Effector memory CD4-positive, alpha-beta T cell (primary cell): ENCODE measurements around the gene COPG2.

Source experiments
- DNase-seq, 3 donors: peaks; one replicate each; pipeline ENCODE4 v3.0.0-alpha.2; 2020
- H3K27ac ChIP-seq: 2 replicates; pipeline ENCODE4 v1.7.0; 2013; ENCODE audit warnings: mild to moderate bottlenecking, low read length, moderate library complexity; ENCODE audit not compliant: insufficient read depth, poor library complexity, severe bottlenecking
- H3K27me3 ChIP-seq: replicated peaks from 2 replicates; pipeline ENCODE4 v1.7.0; 2013; ENCODE audit warnings: mild to moderate bottlenecking, low read length; ENCODE audit not compliant: insufficient read depth, control insufficient read depth, poor library complexity, severe bottlenecking
- H3K36me3 ChIP-seq: 2 replicates; pipeline ENCODE4 v1.7.0; 2013; ENCODE audit warnings: mild to moderate bottlenecking, low read length, moderate library complexity; ENCODE audit not compliant: control insufficient read depth, insufficient read depth
- H3K4me1 ChIP-seq: 2 replicates; pipeline ENCODE4 v1.7.0; 2013; ENCODE audit warnings: low read length, mild to moderate bottlenecking; ENCODE audit not compliant: control insufficient read depth, insufficient read depth, poor library complexity, severe bottlenecking
- H3K4me3 ChIP-seq: 2 replicates; pipeline ENCODE4 v1.7.0; 2013; ENCODE audit warnings: low read length, low read depth, mild to moderate bottlenecking; ENCODE audit not compliant: insufficient read depth, poor library complexity, severe bottlenecking
- H3K9me3 ChIP-seq: 2 replicates; pipeline ENCODE4 v1.7.0; 2013; ENCODE audit warnings: mild to moderate bottlenecking, low read length, moderate library complexity; ENCODE audit not compliant: control insufficient read depth
- total RNA-seq, 3 donors: gene quantifications; one replicate each; lab custom pipeline; 2026; lab: John Stamatoyannopoulos, UW

COPG2 gene
- total RNA-seq: 7.5 to 12.8 (median 7.6) reads per million in 3 donors

- Histone ChIP-seq H3K27ac (peak within 1 kb of the TSS; percentile 48), H3K27me3 (no peaks in the 10 kb centered on the region), H3K4me1 (peaks cover 6% of the 10 kb centered on the region), H3K36me3 (no peaks in the 10 kb centered on the region), H3K4me3 (peak within 1 kb of the TSS; percentile 85), H3K9me3 (no peaks in the 10 kb centered on the region)
- DNase-seq: peak; percentile 32 to 53 (median 42)
Observed at GRCh38 chr7:130668258-130669084, at the start of gene COPG2. Gene COPG2, minus strand, starts transcription at chr7:130668748. Its CDS starts 80 bp downstream, at chr7:130668668.

GRCh38 chr7:130712416-130712815, 43.9 kb upstream of the COPG2 start:
- Histone ChIP-seq H3K4me3 (no peak overlapping the region), H3K9me3 (no peaks in the 10 kb centered on the region), H3K4me1 (no peaks in the 10 kb centered on the region), H3K27ac (no peak overlapping the region), H3K27me3 (peaks cover 5% of the 10 kb centered on the region), H3K36me3 (no peaks in the 10 kb centered on the region)
- DNase-seq: no peak

- no peak for DNase-seq
- Histone ChIP-seq H3K4me1 (no peaks in the 10 kb centered on the region), H3K27ac (no peak overlapping the region)
Observed at GRCh38 chr7:130708766-130709165, 40.2 kb upstream of the COPG2 start.

GRCh38 chr7:130708001-130708400, 39.5 kb upstream of the COPG2 start:
- H3K9me3 ChIP-seq: no peaks in the 10 kb centered on the region
- H3K4me1 ChIP-seq: no peaks in the 10 kb centered on the region
- no peaks in the 10 kb centered on the region for H3K36me3 ChIP-seq
- no peaks in the 10 kb centered on the region for H3K27me3 ChIP-seq
- no peak for DNase-seq
- H3K4me3 ChIP-seq: no peak overlapping the region
- no peak overlapping the region for H3K27ac ChIP-seq

More at GRCh38 chr7:130708766-130709165, 40.2 kb upstream of the COPG2 start:
- H3K4me3 ChIP-seq: no peak overlapping the region
- no peaks in the 10 kb centered on the region for H3K27me3 ChIP-seq
- H3K36me3 ChIP-seq: no peaks in the 10 kb centered on the region
- H3K9me3 ChIP-seq: no peaks in the 10 kb centered on the region

GRCh38 chr7:130703851-130704250, 35.3 kb upstream of the COPG2 start:
- no peaks in the 10 kb centered on the region for H3K9me3 ChIP-seq
- DNase-seq: no peak
- no peak overlapping the region for H3K27ac ChIP-seq
- no peaks in the 10 kb centered on the region for H3K27me3 ChIP-seq
- H3K36me3 ChIP-seq: no peaks in the 10 kb centered on the region
- H3K4me1 ChIP-seq: no peaks in the 10 kb centered on the region
- H3K4me3 ChIP-seq: no peak overlapping the region

- no peak overlapping the region for H3K4me3 ChIP-seq
- H3K9me3 ChIP-seq: no peaks in the 10 kb centered on the region
- DNase-seq: no peak
- no peaks in the 10 kb centered on the region for H3K4me1 ChIP-seq
- no peak overlapping the region for H3K27ac ChIP-seq
- H3K36me3 ChIP-seq: no peaks in the 10 kb centered on the region
- H3K27me3 ChIP-seq: no peaks in the 10 kb centered on the region
Observed at GRCh38 chr7:130701650-130702049, 33.1 kb upstream of the COPG2 start.

- Histone ChIP-seq H3K36me3 (no peaks in the 10 kb centered on the region), H3K27me3 (no peaks in the 10 kb centered on the region), H3K4me1 (no peaks in the 10 kb centered on the region), H3K27ac (no peak overlapping the region), H3K9me3 (no peaks in the 10 kb centered on the region), H3K4me3 (no peak overlapping the region)
- DNase-seq: no peak
Observed at GRCh38 chr7:130700760-130701159, 32.2 kb upstream of the COPG2 start.

GRCh38 chr7:130699686-130700085, 31.1 kb upstream of the COPG2 start:
- Histone ChIP-seq H3K27me3 (no peaks in the 10 kb centered on the region), H3K9me3 (no peaks in the 10 kb centered on the region), H3K27ac (no peak overlapping the region), H3K4me1 (no peaks in the 10 kb centered on the region), H3K4me3 (no peak overlapping the region), H3K36me3 (no peaks in the 10 kb centered on the region)
- no peak for DNase-seq

GRCh38 chr7:130697820-130698219, 29.3 kb upstream of the COPG2 start:
- no peaks in the 10 kb centered on the region for H3K27me3 ChIP-seq
- no peaks in the 10 kb centered on the region for H3K4me1 ChIP-seq
- DNase-seq: no peak
- H3K36me3 ChIP-seq: no peaks in the 10 kb centered on the region
- H3K27ac ChIP-seq: no peak overlapping the region
- no peaks in the 10 kb centered on the region for H3K9me3 ChIP-seq
- no peak overlapping the region for H3K4me3 ChIP-seq

- H3K27me3 ChIP-seq: no peaks in the 10 kb centered on the region
- H3K4me1 ChIP-seq: no peaks in the 10 kb centered on the region
- no peak overlapping the region for H3K27ac ChIP-seq
- no peaks in the 10 kb centered on the region for H3K36me3 ChIP-seq
- no peaks in the 10 kb centered on the region for H3K9me3 ChIP-seq
- DNase-seq: no peak
- H3K4me3 ChIP-seq: no peak overlapping the region
Observed at GRCh38 chr7:130695840-130696239, 27.3 kb upstream of the COPG2 start.
